GM19099 (cell line): ENCODE data around the gene FAM124A.

Source experiments
- POLR2A ChIP-seq: IDR thresholded peaks from 3 replicates; pipeline ENCODE4 v1.6.1; 2011; ENCODE audit warnings: low read depth; ENCODE audit not compliant: insufficient read length; ENCODE audit errors: extremely low read depth

Gene FAM124A

DNA sequence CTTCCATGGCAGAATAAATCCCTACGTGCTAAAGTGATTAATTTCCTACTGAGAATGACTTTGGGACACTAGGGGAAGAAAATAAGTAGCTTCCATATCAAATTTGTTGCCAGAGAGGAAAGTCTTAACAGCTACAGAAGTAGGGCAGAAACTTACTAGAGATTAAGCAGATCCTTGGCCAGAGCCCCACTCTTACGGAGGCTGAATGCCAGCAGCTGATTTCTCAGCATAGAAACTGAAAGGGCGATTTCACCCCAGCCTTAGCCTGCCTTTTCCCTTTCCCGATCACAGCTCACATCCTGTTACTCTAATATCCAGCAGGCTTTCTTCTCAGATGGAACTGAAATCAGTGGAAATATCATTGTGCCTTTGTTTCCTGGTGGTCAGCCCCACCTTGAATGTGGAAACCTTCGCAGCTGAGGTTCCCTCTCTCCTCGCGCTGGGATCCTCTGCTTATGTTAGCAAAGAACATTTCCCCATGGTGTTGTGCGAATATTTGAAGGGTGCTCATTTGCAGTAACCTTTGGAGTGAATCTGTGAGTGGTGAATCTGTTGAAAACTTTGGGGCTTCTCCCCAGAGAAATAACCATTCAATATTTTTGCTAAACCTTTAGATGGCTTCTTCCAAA, 8.4 kb downstream of the FAM124A start:
- TF ChIP-seq POLR2A, result no peak

DNA sequence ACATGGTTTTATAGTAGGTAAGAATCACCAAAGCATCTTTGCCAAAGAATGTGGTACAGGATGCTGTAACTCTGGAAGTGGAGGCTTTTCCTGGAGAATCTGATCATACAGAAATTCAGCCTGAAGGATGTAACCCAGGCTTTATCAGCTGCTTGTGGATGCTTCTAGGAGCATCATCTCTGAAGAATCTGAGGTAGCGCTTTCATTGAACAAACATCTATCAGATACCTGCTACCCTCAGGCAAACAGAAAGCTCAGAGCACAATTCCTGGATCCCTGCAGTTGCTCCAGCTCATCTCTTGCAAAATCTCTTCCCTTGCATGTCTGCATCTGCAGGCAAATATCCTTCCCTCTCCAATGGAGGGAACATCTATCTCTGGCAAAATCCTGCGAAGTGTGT, 9.3 kb downstream of the FAM124A start:
- TF ChIP-seq POLR2A, result no peak

- no peak for TF ChIP-seq POLR2A
These were observed 10.1 kb downstream of the FAM124A start for GRCh38 chr13:51232328-51232727.

DNA sequence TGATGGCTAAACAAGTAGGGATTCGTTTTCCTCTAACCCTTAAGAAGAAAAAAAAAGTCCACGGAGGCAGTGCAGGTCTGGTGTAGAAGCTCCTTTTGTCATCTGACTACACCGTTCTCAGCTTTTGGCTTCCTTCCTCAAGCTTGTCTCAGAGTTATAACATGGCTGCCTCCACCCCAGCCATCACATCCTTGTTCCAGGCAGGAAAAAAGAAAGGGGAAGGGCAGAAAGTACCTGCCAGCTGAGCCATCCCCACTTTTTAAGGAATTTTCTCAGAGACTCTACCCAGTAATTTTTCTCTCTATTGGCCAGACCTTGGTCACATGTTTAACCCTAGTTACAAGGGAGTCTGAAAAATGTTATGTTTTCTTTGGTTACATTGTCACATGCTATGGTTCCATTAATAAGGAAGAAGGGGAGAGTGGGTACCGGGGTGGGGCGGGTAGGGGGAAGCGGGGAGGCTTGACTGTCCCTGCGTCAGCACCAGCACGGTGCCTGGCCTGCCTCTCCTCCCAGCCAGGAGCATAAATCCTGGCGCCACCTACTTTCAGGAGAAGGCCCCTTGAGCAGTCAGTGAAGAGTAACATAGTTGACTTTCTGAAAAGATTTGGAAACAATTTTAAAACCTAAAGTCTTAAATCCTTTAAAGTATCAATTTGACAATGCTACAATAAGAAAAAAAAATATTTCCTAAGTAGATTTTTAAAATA, 11.1 kb downstream of the FAM124A start:
- no peak for TF ChIP-seq POLR2A

GRCh38 chr13:51234676-51235075, 12.5 kb downstream of the FAM124A start:
- TF ChIP-seq POLR2A, result no peak

DNA sequence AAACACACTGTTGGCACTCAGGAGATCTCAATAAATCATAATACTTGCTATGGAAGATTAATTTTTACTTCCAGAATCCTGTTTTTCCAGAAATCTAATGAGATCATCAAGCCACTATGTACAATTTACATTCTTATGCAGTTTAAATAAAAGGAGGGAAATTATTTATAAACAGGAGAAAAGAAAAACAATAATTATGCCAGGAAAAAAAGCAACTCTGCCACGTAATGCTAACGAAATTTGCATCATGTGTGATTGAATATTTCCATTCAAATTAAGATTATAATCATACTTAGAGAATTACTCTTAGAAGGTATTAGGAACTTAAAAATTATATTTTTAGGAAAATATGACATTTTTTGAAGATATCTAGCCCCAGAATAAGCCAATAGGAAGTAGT, 13.0 kb downstream of the FAM124A start:
- TF ChIP-seq POLR2A, result no peak

- TF ChIP-seq POLR2A, result no peak
These were observed 13.7 kb downstream of the FAM124A start for GRCh38 chr13:51235756-51236490.

GRCh38 chr13:51236491-51236792, 14.2 kb downstream of the FAM124A start:
- no peak for TF ChIP-seq POLR2A

DNA sequence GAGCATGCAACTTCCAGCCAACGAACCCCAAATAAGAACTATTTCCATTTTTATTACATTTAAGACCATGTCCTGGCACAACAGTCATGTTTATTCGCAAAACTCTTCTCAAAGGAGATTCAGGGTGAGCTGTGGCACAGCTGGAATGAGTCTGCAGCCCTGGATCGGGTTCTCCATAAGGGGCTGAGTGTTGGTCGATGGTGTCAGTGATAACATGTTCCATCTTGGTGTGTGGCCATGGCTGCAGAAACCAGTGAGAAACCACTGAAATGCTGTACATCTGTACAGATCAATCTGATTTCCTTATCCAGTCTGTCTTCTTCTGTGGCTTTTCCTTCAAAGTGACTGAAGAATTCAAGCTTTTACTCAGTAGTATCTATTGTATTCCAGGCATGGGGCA, 15.2 kb downstream of the FAM124A start:
- TF ChIP-seq POLR2A, result no peak

DNA sequence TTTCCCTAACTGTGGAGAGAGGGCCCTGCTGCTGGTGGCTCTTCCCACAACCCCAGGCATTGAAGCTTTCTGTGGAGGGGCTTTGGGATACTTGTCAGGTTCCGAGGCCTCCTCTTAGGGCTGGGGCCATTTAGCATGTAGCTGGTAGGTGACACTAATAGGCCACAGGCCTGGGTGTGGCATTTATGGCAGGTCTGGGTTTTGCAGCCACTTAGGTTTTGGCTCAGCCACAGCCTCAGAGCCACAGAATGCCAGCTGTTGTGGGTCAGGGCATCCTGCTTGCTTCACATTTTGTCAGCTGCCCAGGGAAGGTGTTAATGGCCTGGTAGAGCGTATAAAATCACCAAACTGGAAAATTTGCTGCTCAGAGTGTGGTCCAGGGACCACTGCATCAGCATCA, 15.7 kb downstream of the FAM124A start:
- no peak for TF ChIP-seq POLR2A

GRCh38 chr13:51240178-51240577, 18.0 kb downstream of the FAM124A start:
- TF ChIP-seq POLR2A, result no peak

- no peak for TF ChIP-seq POLR2A
These were observed 18.8 kb downstream of the FAM124A start for GRCh38 chr13:51240958-51241357.

DNA sequence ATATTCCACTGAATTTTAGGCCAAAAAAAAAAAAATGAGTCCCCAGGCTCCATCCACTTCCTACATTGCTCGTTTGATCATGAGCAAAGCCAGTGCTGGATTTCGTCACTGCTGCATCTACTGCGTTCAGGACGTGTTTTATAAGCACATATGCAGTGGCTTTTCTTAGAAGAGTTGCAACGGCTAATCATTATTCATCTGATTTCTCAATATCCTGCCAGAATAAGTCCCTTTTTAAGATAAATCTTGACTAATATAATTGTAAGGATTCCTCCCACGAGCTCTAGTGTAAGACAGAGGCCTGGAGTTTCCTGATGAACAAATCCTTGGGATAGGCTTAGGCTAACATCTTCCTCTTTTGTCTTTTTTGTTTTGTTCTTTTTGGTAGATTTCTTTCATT, 19.5 kb downstream of the FAM124A start:
- TF ChIP-seq POLR2A, result no peak

DNA sequence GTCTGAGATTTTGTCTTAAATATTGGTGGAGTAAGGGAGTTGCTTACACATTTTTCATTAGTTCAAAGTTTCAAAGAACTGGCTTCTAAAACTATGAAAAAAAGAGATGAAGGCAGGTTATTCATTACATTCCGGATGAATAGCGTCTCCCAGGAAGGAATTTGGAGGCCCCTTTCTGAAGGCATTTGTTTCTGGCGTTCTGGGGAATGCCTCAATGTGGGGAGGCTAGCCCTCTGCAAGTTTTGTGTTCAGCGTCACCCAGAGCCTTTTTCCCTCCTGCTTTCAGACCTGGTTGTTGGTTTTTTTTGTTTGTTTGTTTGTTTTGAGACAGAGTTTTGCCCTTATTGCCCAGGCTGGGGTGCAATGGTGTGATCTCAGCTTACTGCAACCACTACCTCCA, 21.0 kb downstream of the FAM124A start:
- TF ChIP-seq POLR2A, result no peak

GRCh38 chr13:51243832-51244231, 21.6 kb downstream of the FAM124A start:
- no peak for TF ChIP-seq POLR2A

DNA sequence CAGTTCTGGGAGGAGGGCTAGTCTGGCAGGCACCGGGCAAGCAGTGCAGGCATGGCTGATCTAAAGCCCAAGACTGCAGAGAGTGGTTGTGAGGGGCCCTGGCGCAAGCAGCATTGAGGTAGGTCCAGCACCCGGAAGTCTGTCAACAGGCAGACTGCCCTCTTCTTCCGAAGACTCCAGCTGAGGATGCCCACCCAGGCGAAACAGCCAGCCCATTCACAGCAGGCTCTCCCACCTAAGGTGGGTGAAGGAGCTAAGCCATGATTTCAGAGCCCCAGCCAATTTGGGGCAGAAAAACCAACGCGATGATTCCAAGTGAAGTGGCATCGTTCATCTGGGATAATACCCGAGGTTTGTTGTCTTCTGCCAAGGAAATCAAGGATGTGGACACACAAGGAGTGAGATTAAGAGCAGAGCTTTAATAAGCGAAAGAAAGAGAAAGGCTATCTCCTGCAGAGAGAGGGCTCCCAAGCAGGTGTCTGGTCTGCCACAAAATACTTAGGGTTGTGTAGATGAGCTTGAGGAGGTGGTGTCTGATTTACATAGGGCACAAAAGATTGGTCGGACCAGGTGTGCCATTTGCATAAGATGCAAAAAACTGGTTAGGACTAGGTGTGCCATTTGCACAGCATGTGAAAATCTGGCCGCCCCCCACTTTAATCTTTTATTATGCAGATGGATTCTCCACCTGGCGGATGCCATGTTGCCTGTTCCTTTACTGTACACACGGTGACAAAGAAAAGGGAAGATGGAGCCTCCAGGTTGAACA, 22.6 kb downstream of the FAM124A start:
- TF ChIP-seq POLR2A, result no peak

GRCh38 chr13:51245583-51245982, 23.4 kb downstream of the FAM124A start:
- no peak for TF ChIP-seq POLR2A
